Liver (tissue), 9 donors: Measurements from ENCODE around the gene NSD1. TPM values are rescaled to one million over a fixed set of nuclear protein-coding genes. Genes with fewer than 3 reads are reported as not detected.

Experiments used
- DNase-seq: peaks from one replicate; pipeline ENCODE4 v3.0.0-alpha.2; 2017; ENCODE audit warnings: low spot score
- H3K27ac ChIP-seq, 2 donors: one replicate each; pipeline ENCODE4 v1.7.0; 2013; ENCODE audit warnings: inconsistent platforms in 2 of 2, low read length in 2 of 2, control low read depth in 1 of 2, low read depth in 1 of 2, mild to moderate bottlenecking in 1 of 2
- H3K27me3 ChIP-seq, 4 donors: one replicate each; pipeline versions ENCODE4 v1.6.1 to v1.7.0; 2013; ENCODE audit warnings: low read length in 3 of 4, inconsistent platforms in 1 of 4, mild to moderate bottlenecking in 1 of 4, moderate library complexity in 1 of 4; ENCODE audit not compliant: control insufficient read depth in 4 of 4, insufficient read depth in 4 of 4
- H3K36me3 ChIP-seq, 4 donors: one replicate each; pipeline versions ENCODE4 v1.6.1 to v1.7.0; 2013; ENCODE audit warnings: low read length in 3 of 4, mild to moderate bottlenecking in 3 of 4, low read depth in 1 of 4, moderate library complexity in 1 of 4; ENCODE audit not compliant: control insufficient read depth in 4 of 4, insufficient read depth in 3 of 4
- H3K4me1 ChIP-seq, 4 donors: one replicate each; pipeline versions ENCODE4 v1.6.1 to v1.7.0; 2013; ENCODE audit warnings: low read length in 3 of 4, mild to moderate bottlenecking in 3 of 4, moderate library complexity in 1 of 4; ENCODE audit not compliant: control insufficient read depth in 4 of 4, insufficient read depth in 4 of 4
- H3K4me3 ChIP-seq, 3 donors: one replicate each; pipeline versions ENCODE4 v1.6.1 to v1.7.0; 2013; ENCODE audit warnings: low read length in 3 of 3, control low read depth in 1 of 3, low read depth in 1 of 3, mild to moderate bottlenecking in 1 of 3
- H3K9ac ChIP-seq, 2 donors: one replicate each; pipeline ENCODE4 v1.7.0; 2013; ENCODE audit warnings: low read length in 2 of 2, mild to moderate bottlenecking in 2 of 2, moderate library complexity in 2 of 2, control low read depth in 1 of 2, low read depth in 1 of 2
- H3K9me3 ChIP-seq, 4 donors: one replicate each; pipeline versions ENCODE4 v1.6.1 to v1.7.0; 2013; ENCODE audit warnings: low read length in 3 of 4; ENCODE audit not compliant: control insufficient read depth in 4 of 4
- EGR1 ChIP-seq, 2 donors: IDR thresholded peaks; 2 replicates each; pipeline ENCODE4 v1.6.1; 2016 to 2018; ENCODE audit warnings: antibody characterized with exemption in 2 of 2, low read depth in 2 of 2
- FOXA1 ChIP-seq: IDR thresholded peaks from 2 replicates; pipeline ENCODE4 v1.6.1; 2016; ENCODE audit warnings: antibody characterized with exemption
- FOXA2 ChIP-seq: IDR thresholded peaks from 2 replicates; pipeline ENCODE4 v1.6.1; 2016; ENCODE audit warnings: antibody characterized with exemption
- GABPA ChIP-seq, 2 donors: IDR thresholded peaks in 1 of 2; conservative IDR thresholded peaks in 1 of 2; 2 replicates each; pipeline ENCODE4 v1.6.1; 2016; ENCODE audit warnings: antibody characterized with exemption in 2 of 2, mild to moderate bottlenecking in 1 of 2, moderate library complexity in 1 of 2
- HNF4A ChIP-seq, 2 donors: conservative IDR thresholded peaks; 2 replicates each; pipeline ENCODE4 v1.6.1; 2016; ENCODE audit warnings: antibody characterized with exemption in 2 of 2, mild to moderate bottlenecking in 2 of 2
- HNF4G ChIP-seq: IDR thresholded peaks from 2 replicates; pipeline ENCODE4 v1.6.1; 2016; ENCODE audit warnings: antibody characterized with exemption
- JUND ChIP-seq, 2 donors: IDR thresholded peaks; 2 replicates each; pipeline ENCODE4 v1.6.1; 2016; ENCODE audit warnings: antibody characterized with exemption in 2 of 2
- RAD21 ChIP-seq, 2 donors: IDR thresholded peaks; 2 replicates each; pipeline ENCODE4 v1.6.1; 2016; ENCODE audit warnings: antibody characterized with exemption in 2 of 2, mild to moderate bottlenecking in 2 of 2
- RXRA ChIP-seq, 2 donors: IDR thresholded peaks; 2 replicates each; pipeline ENCODE4 v1.6.1; 2017 to 2018; ENCODE audit warnings: antibody characterized with exemption in 2 of 2, mild to moderate bottlenecking in 1 of 2
- SP1 ChIP-seq: IDR thresholded peaks from 2 replicates; pipeline ENCODE4 v1.6.1; 2018; ENCODE audit warnings: antibody characterized with exemption, mild to moderate bottlenecking
- TAF1 ChIP-seq: conservative IDR thresholded peaks from 2 replicates; pipeline ENCODE4 v1.6.1; 2016; ENCODE audit warnings: antibody characterized with exemption, mild to moderate bottlenecking
- WGBS: extraction: QIAGEN DNeasy Blood & Tissue Kit; methylation state at CpG from one replicate; pipeline ENCODE4 v1.1.7; 2013; 5-methylcytosine and 5-hydroxymethylcytosine counted together
- polyA plus RNA-seq, 2 donors: library from polyadenylated mRNA; stranded (reverse) in 1 of 2; unstranded in 1 of 2; fragments of 200-250 nt in 1 of 2; fragments of >200 nt in 1 of 2; fragmentation: Nextera tagmentation in 1 of 2; extraction: Ambion mirVana in 1 of 2; gene quantifications; one replicate each; pipeline versions ENCODE4 v1.2.1 to v1.2.3, GENCODE V29; 2013 to 2015
- total RNA-seq, 2 donors: library from RNA; depleted of rRNA; stranded (reverse); fragments of >200 nt; gene quantifications; one replicate each; pipeline ENCODE4 v1.2.3, GENCODE V29; 2014
- TF ChIP-seq, protein P1 (sequence below): IDR thresholded peaks from 2 replicates; pipeline ENCODE4 v1.6.1; 2016; ENCODE audit warnings: antibody characterized with exemption, mild to moderate bottlenecking
- TF ChIP-seq, protein P2 (sequence below): fragments of 150-350 bp; IDR thresholded peaks from 2 replicates; pipeline ENCODE4 v1.5.1; 2017; ENCODE audit warnings: improper control_type of control experiment, low read depth, low read length; ENCODE audit not compliant: missing input control
- TF ChIP-seq, protein P3 (sequence below): IDR thresholded peaks from 2 replicates; pipeline ENCODE4 v1.6.1; 2016; ENCODE audit warnings: antibody characterized with exemption
- donor health status: healthy.
- donor health status: healthy.
- donor health status: healthy.
- donor health status: healthy.
- donor health status: healthy.

NSD1 gene
- total and polyA plus RNA-seq, 4 donors: 5.3 to 34.1 (median 19.3) TPM

DNA sequence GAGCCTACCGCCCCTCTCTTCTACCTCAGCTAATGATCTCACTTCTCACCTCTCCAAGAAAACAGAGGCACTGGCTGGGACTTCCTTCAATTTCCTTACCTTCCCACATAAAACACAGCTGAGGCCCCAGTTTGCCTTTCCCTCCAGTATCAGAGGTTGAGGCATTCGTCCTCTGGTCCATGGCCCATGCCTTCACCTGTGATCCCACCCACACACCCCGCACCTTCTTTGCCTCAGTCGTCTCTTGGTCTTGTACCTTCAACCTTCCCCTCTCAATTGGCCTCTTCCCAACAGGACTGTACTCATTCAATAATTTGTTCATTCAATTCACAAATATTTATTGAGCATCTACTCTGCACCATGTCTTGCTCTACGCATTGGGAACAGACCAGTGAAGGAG is 11.0 kb upstream of the NSD1 start:
- no peaks in the 10 kb centered on the region for H3K9me3 ChIP-seq
- no peaks in the 10 kb centered on the region for H3K4me1 ChIP-seq
- no peaks in the 10 kb centered on the region for H3K27me3 ChIP-seq
- TF ChIP-seq, protein P1, sequence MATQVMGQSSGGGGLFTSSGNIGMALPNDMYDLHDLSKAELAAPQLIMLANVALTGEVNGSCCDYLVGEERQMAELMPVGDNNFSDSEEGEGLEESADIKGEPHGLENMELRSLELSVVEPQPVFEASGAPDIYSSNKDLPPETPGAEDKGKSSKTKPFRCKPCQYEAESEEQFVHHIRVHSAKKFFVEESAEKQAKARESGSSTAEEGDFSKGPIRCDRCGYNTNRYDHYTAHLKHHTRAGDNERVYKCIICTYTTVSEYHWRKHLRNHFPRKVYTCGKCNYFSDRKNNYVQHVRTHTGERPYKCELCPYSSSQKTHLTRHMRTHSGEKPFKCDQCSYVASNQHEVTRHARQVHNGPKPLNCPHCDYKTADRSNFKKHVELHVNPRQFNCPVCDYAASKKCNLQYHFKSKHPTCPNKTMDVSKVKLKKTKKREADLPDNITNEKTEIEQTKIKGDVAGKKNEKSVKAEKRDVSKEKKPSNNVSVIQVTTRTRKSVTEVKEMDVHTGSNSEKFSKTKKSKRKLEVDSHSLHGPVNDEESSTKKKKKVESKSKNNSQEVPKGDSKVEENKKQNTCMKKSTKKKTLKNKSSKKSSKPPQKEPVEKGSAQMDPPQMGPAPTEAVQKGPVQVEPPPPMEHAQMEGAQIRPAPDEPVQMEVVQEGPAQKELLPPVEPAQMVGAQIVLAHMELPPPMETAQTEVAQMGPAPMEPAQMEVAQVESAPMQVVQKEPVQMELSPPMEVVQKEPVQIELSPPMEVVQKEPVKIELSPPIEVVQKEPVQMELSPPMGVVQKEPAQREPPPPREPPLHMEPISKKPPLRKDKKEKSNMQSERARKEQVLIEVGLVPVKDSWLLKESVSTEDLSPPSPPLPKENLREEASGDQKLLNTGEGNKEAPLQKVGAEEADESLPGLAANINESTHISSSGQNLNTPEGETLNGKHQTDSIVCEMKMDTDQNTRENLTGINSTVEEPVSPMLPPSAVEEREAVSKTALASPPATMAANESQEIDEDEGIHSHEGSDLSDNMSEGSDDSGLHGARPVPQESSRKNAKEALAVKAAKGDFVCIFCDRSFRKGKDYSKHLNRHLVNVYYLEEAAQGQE: no peak
- TF ChIP-seq FOXA2 (no peak), HNF4G (no peak), TAF1 (no peak)
- no peaks in the 10 kb centered on the region for H3K36me3 ChIP-seq
- no peak overlapping the region for H3K9ac ChIP-seq
- H3K27ac ChIP-seq: no peak overlapping the region
- no peak for DNase-seq
- 98% methylated on average over 5 of the region's 5 CpGs for WGBS
- no peak overlapping the region for H3K4me3 ChIP-seq

DNA sequence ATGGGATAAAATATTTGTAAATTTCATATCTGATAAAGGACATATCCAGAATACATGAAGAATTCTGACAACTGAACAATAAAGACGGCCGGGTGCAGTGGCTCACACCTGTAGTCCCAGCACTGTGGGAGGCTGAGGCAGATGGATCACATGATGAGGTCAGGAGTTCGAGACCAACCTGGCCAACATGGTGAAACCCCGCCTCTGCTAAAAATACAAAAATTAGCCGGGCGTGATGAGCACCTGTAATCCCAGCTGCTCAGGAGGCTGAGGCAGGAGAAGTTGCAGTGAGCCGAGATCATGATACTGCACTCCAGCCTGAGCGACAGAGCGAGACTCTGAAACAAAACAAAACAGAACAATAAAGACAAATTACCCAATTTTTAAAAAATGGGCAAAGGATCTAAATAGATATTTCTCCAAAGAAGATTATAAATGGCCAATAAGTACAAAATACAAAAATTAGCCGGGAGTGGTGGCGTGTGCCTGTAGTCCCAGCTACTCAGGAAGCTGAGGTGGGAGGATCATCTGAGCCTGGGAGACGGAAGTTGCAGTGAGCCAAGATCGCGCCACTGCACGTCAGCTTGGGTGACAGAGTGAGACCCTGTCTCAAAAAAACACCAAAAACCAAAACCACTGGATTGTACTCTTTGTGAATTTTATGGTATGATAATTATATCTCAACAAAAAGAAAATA is 9.6 kb upstream of the NSD1 start:
- Histone ChIP-seq H3K4me1 (no peaks in the 10 kb centered on the region), H3K36me3 (no peaks in the 10 kb centered on the region), H3K27ac (no peak overlapping the region), H3K4me3 (no peak overlapping the region), H3K27me3 (no peaks in the 10 kb centered on the region), H3K9me3 (no peaks in the 10 kb centered on the region), H3K9ac (no peak overlapping the region)
- WGBS: 91% methylated on average over 15 of the region's 15 CpGs
- no peak for DNase-seq
- no peak for TF ChIP-seq HNF4A (conservative IDR thresholded peaks at IDR 0.05)
- TF ChIP-seq EGR1 (IDR thresholded peaks at IDR 0.05; ENCODE audit: low read depth in 2 of 2): no peak
- TF ChIP-seq, protein P2, sequence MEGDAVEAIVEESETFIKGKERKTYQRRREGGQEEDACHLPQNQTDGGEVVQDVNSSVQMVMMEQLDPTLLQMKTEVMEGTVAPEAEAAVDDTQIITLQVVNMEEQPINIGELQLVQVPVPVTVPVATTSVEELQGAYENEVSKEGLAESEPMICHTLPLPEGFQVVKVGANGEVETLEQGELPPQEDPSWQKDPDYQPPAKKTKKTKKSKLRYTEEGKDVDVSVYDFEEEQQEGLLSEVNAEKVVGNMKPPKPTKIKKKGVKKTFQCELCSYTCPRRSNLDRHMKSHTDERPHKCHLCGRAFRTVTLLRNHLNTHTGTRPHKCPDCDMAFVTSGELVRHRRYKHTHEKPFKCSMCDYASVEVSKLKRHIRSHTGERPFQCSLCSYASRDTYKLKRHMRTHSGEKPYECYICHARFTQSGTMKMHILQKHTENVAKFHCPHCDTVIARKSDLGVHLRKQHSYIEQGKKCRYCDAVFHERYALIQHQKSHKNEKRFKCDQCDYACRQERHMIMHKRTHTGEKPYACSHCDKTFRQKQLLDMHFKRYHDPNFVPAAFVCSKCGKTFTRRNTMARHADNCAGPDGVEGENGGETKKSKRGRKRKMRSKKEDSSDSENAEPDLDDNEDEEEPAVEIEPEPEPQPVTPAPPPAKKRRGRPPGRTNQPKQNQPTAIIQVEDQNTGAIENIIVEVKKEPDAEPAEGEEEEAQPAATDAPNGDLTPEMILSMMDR: no peak
- no peak for TF ChIP-seq RXRA (IDR thresholded peaks at IDR 0.05)
- TF ChIP-seq, protein P1: no peak
- no peak for TF ChIP-seq GABPA (IDR thresholded peaks at IDR 0.05 in 1 of 2, conservative IDR thresholded peaks at IDR 0.05 in 1 of 2)
- no peak for TF ChIP-seq RAD21 (IDR thresholded peaks at IDR 0.05)
- no peak for TF ChIP-seq FOXA1
- TF ChIP-seq TAF1: no peak
- TF ChIP-seq HNF4G: no peak
- TF ChIP-seq, protein P3, sequence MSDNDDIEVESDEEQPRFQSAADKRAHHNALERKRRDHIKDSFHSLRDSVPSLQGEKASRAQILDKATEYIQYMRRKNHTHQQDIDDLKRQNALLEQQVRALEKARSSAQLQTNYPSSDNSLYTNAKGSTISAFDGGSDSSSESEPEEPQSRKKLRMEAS: no peak
- TF ChIP-seq SP1: no peak
- TF ChIP-seq JUND (IDR thresholded peaks at IDR 0.05): no peak
